Epithelial cell of esophagus (primary cell): ENCODE data around the gene MEGF11.

Source experiments
- DNase-seq: peaks from one replicate; pipeline ENCODE4 v3.0.0; 2010; ENCODE audit warnings: low read depth
- H3K4me3 ChIP-seq: 2 replicates; pipeline ENCODE4 v1.5.1; 2011; ENCODE audit warnings: mild to moderate bottlenecking, low read length, control low read depth
- CTCF ChIP-seq: IDR thresholded peaks from 2 replicates; pipeline ENCODE4 v1.5.1; 2011; ENCODE audit warnings: low read depth, mild to moderate bottlenecking, low read length, control low read depth, inconsistent platforms; ENCODE audit not compliant: insufficient read depth; ENCODE audit errors: missing control alignments

The MEGF11 gene

GRCh38 chr15:66153549-66154415, 99.8 kb downstream of the MEGF11 start:
- DNase-seq = no peak
- TF ChIP-seq CTCF = no peak
- H3K4me3 ChIP-seq = no peak overlapping the region

- no peak for TF ChIP-seq CTCF
- H3K4me3 ChIP-seq = no peak overlapping the region
- DNase-seq = no peak
These were observed 100.9 kb downstream of the MEGF11 start for GRCh38 chr15:66152650-66153049.

GRCh38 chr15:66151809-66152208, 101.7 kb downstream of the MEGF11 start:
- no peak for TF ChIP-seq CTCF
- DNase-seq = no peak
- no peak overlapping the region for H3K4me3 ChIP-seq

GRCh38 chr15:66149871-66150270, 103.7 kb downstream of the MEGF11 start:
- no peak overlapping the region for H3K4me3 ChIP-seq
- TF ChIP-seq CTCF = no peak
- DNase-seq = no peak

- no peak for TF ChIP-seq CTCF
- H3K4me3 ChIP-seq = no peak overlapping the region
- DNase-seq = no peak
These were observed 105.4 kb downstream of the MEGF11 start for GRCh38 chr15:66148187-66148586.

- no peak overlapping the region for H3K4me3 ChIP-seq
- DNase-seq = no peak
- no peak for TF ChIP-seq CTCF
These were observed 106.1 kb downstream of the MEGF11 start for GRCh38 chr15:66147440-66147839.

GRCh38 chr15:66145726-66146182, 107.8 kb downstream of the MEGF11 start:
- no peak overlapping the region for H3K4me3 ChIP-seq
- TF ChIP-seq CTCF = no peak
- DNase-seq = no peak
